SH-SY5Y (cell line): ENCODE measurements around the gene ZNF649.

Source experiments
- GATA2 ChIP-seq: IDR thresholded peaks from 2 replicates; pipeline ENCODE4 v1.6.1; 2011; ENCODE audit warnings: mild to moderate bottlenecking, low read depth, low read length
- GATA3 ChIP-seq: IDR thresholded peaks from 2 replicates; pipeline ENCODE4 v1.6.1; 2011; ENCODE audit warnings: low read depth, mild to moderate bottlenecking, low read length, moderate library complexity

ZNF649 gene

GRCh38 chr19:51904331-51905165, at the start of gene ZNF649:
TSS of gene ZNF649 (minus strand) at chr19:51905017. CDS start at chr19:51900107, 4,910 bp downstream.
- TF ChIP-seq GATA3 (no peak), GATA2 (no peak)

DNA sequence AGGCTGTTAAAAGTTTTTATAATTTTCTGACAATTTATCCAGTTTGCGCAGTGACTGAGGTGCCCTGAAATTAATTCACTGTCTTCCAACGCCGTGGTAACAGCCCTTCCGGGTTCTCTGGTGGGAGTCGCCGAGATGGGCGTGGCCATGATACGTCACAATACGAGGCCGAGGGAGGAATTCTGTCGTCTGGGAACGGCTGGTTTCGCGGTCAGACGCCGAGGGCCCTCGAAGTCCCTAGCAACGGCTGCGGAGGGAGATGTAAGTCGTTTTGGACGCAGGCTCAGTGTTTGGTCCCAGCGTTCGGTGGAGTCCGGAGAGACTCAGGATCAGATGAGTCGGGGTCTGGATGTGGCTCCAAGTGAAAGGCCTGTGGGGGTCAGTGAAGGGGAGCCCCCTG, 44.2 kb upstream of the ZNF649 start:
- TF ChIP-seq GATA2 (no peak), GATA3 (no peak)

DNA sequence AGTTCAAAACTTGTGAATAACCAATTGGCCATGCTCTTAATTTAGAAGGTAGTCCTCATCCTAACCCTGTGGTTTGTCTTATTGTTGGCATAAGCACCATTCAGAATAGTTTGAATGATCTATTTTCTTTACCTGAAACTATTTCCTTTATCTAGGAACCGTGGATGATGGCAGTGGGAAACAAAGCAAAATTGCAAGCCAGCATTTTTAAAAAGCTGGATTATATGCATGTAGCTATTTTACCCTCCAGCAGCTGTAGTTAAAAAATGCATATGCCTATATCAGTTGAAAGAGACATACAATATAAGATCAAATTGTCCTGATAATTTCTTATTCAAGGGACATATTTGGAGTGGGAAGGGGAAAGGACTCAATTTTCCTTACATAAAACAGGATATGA, 41.8 kb upstream of the ZNF649 start:
- TF ChIP-seq GATA2 (no peak), GATA3 (no peak)

GRCh38 chr19:51944798-51945552, 40.2 kb upstream of the ZNF649 start:
- TF ChIP-seq GATA3 (no peak), GATA2 (no peak)

GRCh38 chr19:51938936-51939335, 34.1 kb upstream of the ZNF649 start:
- no peak for TF ChIP-seq GATA2
- no peak for TF ChIP-seq GATA3

DNA sequence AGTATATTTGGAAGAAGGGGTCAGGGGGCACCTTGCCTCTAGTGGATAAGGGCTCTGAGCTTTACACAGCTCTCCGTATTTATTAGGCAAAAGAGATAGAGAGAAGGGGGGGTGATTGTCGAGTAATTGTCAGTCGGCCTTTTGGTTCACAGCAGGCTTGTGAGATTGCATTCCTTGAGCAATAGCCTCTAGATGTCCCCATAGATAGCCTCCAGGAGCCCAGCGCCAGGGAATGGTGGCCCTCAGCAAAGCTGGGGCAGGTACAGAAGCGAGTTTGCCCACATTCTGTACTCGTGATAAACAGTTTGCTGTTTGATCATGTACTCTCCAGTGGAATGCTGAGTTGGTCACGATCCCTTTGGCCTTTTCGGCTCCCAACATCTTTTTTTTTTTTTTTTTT, 27.1 kb upstream of the ZNF649 start:
- TF ChIP-seq GATA3, result no peak
- TF ChIP-seq GATA2, result no peak

- TF ChIP-seq GATA2 (no peak), GATA3 (no peak)
These were observed 23.0 kb upstream of the ZNF649 start for GRCh38 chr19:51927859-51928258.

- no peak for TF ChIP-seq GATA3
- TF ChIP-seq GATA2, result no peak
These were observed 22.2 kb upstream of the ZNF649 start, which contains the start of gene ZNF613 for GRCh38 chr19:51926784-51927741. TSS of gene ZNF613 (plus strand) at chr19:51927472. CDS start at chr19:51936221, 8,749 bp downstream.

DNA sequence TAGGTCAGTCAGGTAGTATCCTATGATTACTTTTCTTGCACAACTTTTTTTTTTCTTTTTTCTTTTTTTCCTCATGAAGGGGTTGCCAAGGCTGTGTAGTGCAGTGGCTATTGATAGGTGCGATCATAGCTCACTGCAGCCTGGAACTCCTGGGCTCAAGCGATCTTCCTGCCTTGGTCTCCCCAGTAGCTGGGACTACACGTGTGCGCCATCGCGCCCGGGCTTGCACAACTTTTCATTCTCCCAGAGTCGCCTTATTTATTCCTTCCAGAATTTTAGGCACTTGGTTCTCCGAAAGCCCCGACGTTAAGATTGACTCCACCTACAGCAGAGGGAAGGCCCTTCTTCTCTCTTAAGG, 21.6 kb upstream of the ZNF649 start:
- TF ChIP-seq GATA3, result no peak

GRCh38 chr19:51921949-51922348, 17.1 kb upstream of the ZNF649 start:
- TF ChIP-seq GATA2 (no peak), GATA3 (no peak)

GRCh38 chr19:51919606-51920005, 14.8 kb upstream of the ZNF649 start:
- no peak for TF ChIP-seq GATA3
- no peak for TF ChIP-seq GATA2

DNA sequence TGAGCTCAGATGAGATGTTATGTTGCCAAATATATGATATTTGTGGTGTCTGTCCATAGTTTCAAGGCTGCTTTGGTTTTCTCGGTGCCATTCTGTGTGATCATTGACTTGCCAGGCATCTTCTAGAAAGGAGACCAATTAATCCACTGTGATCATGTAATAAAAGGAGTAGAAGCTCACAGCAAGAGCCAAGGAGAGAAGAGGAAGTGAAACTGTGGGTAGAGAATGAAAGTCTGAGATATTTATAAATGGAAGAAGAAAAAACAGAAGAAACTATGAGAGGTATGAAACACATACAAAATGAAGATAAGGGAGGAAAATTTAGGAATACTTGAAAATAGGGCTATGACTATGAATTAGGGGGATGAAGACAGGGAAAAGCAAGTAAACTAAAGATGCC, 11.3 kb upstream of the ZNF649 start:
- TF ChIP-seq GATA2 (no peak), GATA3 (no peak)

- TF ChIP-seq GATA2, result no peak
- TF ChIP-seq GATA3, result no peak
These were observed 10.6 kb upstream of the ZNF649 start for GRCh38 chr19:51915324-51915867.

- TF ChIP-seq GATA2, result no peak
- TF ChIP-seq GATA3, result no peak
These were observed 389 bp upstream of the ZNF649 start for GRCh38 chr19:51905206-51905605.
